ENCODE measurements around the gene CNTN4. TPM values are rescaled to one million over a fixed set of nuclear protein-coding genes. Genes with fewer than 3 reads are reported as not detected.

CNTN4 gene
- total RNA-seq, 1 donor = 0.09 TPM

GRCh38 chr3:2879023-2879422, 780.4 kb downstream of the CNTN4 start:
- no peak for DNase-seq (ENCODE audit: low read depth)
- no peak overlapping the region for H3K4me3 ChIP-seq (ENCODE audit: low read depth, low read length)
- TF ChIP-seq CTCF (IDR thresholded peaks at IDR 0.05; ENCODE audit: insufficient read depth, low read length) = no peak

- no peak overlapping the region for H3K4me3 ChIP-seq (ENCODE audit: low read depth, low read length)
- no peak for DNase-seq (ENCODE audit: low read depth)
- TF ChIP-seq CTCF (IDR thresholded peaks at IDR 0.05; ENCODE audit: insufficient read depth, low read length) = no peak
Measured at GRCh38 chr3:2879587-2879986, 780.9 kb downstream of the CNTN4 start.

- H3K4me3 ChIP-seq (ENCODE audit: low read depth, low read length) = no peak overlapping the region
- no peak for TF ChIP-seq CTCF (IDR thresholded peaks at IDR 0.05; ENCODE audit: insufficient read depth, low read length)
- DNase-seq (ENCODE audit: low read depth) = no peak
Measured at GRCh38 chr3:2880218-2880756, 781.6 kb downstream of the CNTN4 start.

- TF ChIP-seq CTCF (IDR thresholded peaks at IDR 0.05; ENCODE audit: insufficient read depth, low read length) = no peak
- DNase-seq (ENCODE audit: low read depth) = no peak
Measured at GRCh38 chr3:2883283-2883682, 784.6 kb downstream of the CNTN4 start.

GRCh38 chr3:2888592-2888991, 789.9 kb downstream of the CNTN4 start:
- TF ChIP-seq CTCF (IDR thresholded peaks at IDR 0.05; ENCODE audit: insufficient read depth, low read length) = no peak

More at GRCh38 chr3:2883283-2883682, 784.6 kb downstream of the CNTN4 start:
- no peak overlapping the region for H3K4me3 ChIP-seq (ENCODE audit: low read depth, low read length)

GRCh38 chr3:2889736-2890135, 791.1 kb downstream of the CNTN4 start:
- no peak overlapping the region for H3K4me3 ChIP-seq (ENCODE audit: low read depth, low read length)
- no peak for TF ChIP-seq CTCF (IDR thresholded peaks at IDR 0.05; ENCODE audit: insufficient read depth, low read length)
- DNase-seq (ENCODE audit: low read depth) = no peak

More at GRCh38 chr3:2888592-2888991, 789.9 kb downstream of the CNTN4 start:
- DNase-seq (ENCODE audit: low read depth) = no peak
- H3K4me3 ChIP-seq (ENCODE audit: low read depth, low read length) = no peak overlapping the region

Data from fibroblast of the aortic adventitia (primary cell).